HG02763 (cell line): ENCODE results near the gene ST6GAL2.

ENCODE experiments used
- ATAC-seq: cut with Tn5 transposase; IDR thresholded peaks from one replicate; pipeline ENCODE4 v1.9.1; 2021; ENCODE audit warnings: mild to moderate bottlenecking, moderate library complexity; ENCODE audit not compliant: unreplicated experiment

Gene ST6GAL2

GRCh38 chr2:106864051-106864450 is 21.9 kb downstream of the ST6GAL2 start:
- ATAC-seq, result no peak

- no peak for ATAC-seq
Measured at GRCh38 chr2:106863387-106863786, 22.6 kb downstream of the ST6GAL2 start.

GRCh38 chr2:106859498-106859897 is 26.5 kb downstream of the ST6GAL2 start:
- ATAC-seq, result no peak

- no peak for ATAC-seq
Measured at GRCh38 chr2:106858810-106859209, 27.2 kb downstream of the ST6GAL2 start.

GRCh38 chr2:106857882-106858478 is 28.0 kb downstream of the ST6GAL2 start:
- no peak for ATAC-seq

GRCh38 chr2:106853631-106854030 is 32.3 kb downstream of the ST6GAL2 start:
- ATAC-seq, result no peak

GRCh38 chr2:106851881-106852501 is 34.0 kb downstream of the ST6GAL2 start:
- ATAC-seq, result no peak

- no peak for ATAC-seq
Measured at GRCh38 chr2:106851087-106851874, 34.7 kb downstream of the ST6GAL2 start.

- ATAC-seq, result no peak
Measured at GRCh38 chr2:106849253-106849652, 36.7 kb downstream of the ST6GAL2 start.

GRCh38 chr2:106847366-106847765 is 38.6 kb downstream of the ST6GAL2 start:
- no peak for ATAC-seq

- no peak for ATAC-seq
Measured at GRCh38 chr2:106845716-106846115, 40.3 kb downstream of the ST6GAL2 start.

- no peak for ATAC-seq
Measured at GRCh38 chr2:106843910-106844250, 42.1 kb downstream of the ST6GAL2 start.

- ATAC-seq, result no peak
Measured at GRCh38 chr2:106843001-106843909, 42.7 kb downstream of the ST6GAL2 start.

GRCh38 chr2:106841886-106842645 is 43.9 kb downstream of the ST6GAL2 start:
- no peak for ATAC-seq

GRCh38 chr2:106840818-106841217 is 45.1 kb downstream of the ST6GAL2 start:
- ATAC-seq, result no peak

GRCh38 chr2:106839849-106840595 is 45.9 kb downstream of the ST6GAL2 start:
- no peak for ATAC-seq

- ATAC-seq, result no peak
Measured at GRCh38 chr2:106833256-106833655, 52.7 kb downstream of the ST6GAL2 start.

- ATAC-seq, result no peak
Measured at GRCh38 chr2:106831816-106832569, 54.0 kb downstream of the ST6GAL2 start.

GRCh38 chr2:106831241-106831640 is 54.7 kb downstream of the ST6GAL2 start:
- no peak for ATAC-seq
